ENCODE data around the gene RORB. TPM values are rescaled to one million over a fixed set of nuclear protein-coding genes. Genes with fewer than 3 reads are reported as not detected.

The RORB gene
- total and polyA plus RNA-seq, 8 donors, result 0.14 to 5.2 (median 0.22) TPM

GRCh38 chr9:74554751-74555419 lies 57.8 kb downstream of the RORB start:
- Histone ChIP-seq H3K27ac (no peak overlapping the region), H3K36me3 (no peaks in the 10 kb centered on the region), H3K9me3 (no peaks in the 10 kb centered on the region), H3K4me3 (no peak overlapping the region), H3K27me3 (no peaks in the 10 kb centered on the region), H3K4me1 (no peaks in the 10 kb centered on the region)
- DNase-seq, result no peak
- TF ChIP-seq CTCF (IDR thresholded peaks at IDR 0.05), result no peak
- intact Hi-C loops (cut with DNase I), result no loop called here
- ATAC-seq, result no peak

GRCh38 chr9:74555565-74555964 lies 58.4 kb downstream of the RORB start:
- intact Hi-C loops (cut with DNase I), result no loop called here
- ATAC-seq (no peak), DNase-seq (no peak)
- no peak for TF ChIP-seq CTCF (IDR thresholded peaks at IDR 0.05)
- no peaks in the 10 kb centered on the region for H3K27me3 ChIP-seq
- H3K27ac ChIP-seq, result no peak overlapping the region
- H3K36me3 ChIP-seq, result no peaks in the 10 kb centered on the region
- no peaks in the 10 kb centered on the region for H3K4me1 ChIP-seq
- H3K4me3 ChIP-seq, result no peak overlapping the region
- H3K9me3 ChIP-seq, result no peaks in the 10 kb centered on the region

- no peak for DNase-seq
- ATAC-seq, result no peak
Measured at GRCh38 chr9:74556685-74557084, 59.5 kb downstream of the RORB start.

GRCh38 chr9:74557571-74557970 lies 60.4 kb downstream of the RORB start:
- no peaks in the 10 kb centered on the region for H3K36me3 ChIP-seq
- H3K27ac ChIP-seq, result no peak overlapping the region
- no peaks in the 10 kb centered on the region for H3K9me3 ChIP-seq
- H3K4me1 ChIP-seq, result no peaks in the 10 kb centered on the region
- ATAC-seq (no peak), DNase-seq (no peak)
- H3K4me3 ChIP-seq, result no peak overlapping the region
- intact Hi-C loops (cut with DNase I), result no loop called here
- H3K27me3 ChIP-seq, result no peaks in the 10 kb centered on the region
- TF ChIP-seq CTCF (IDR thresholded peaks at IDR 0.05), result no peak

More at GRCh38 chr9:74556685-74557084, 59.5 kb downstream of the RORB start:
- intact Hi-C loops (cut with DNase I), result no loop called here
- H3K9me3 ChIP-seq, result no peaks in the 10 kb centered on the region
- no peak for TF ChIP-seq CTCF (IDR thresholded peaks at IDR 0.05)
- H3K36me3 ChIP-seq, result no peaks in the 10 kb centered on the region
- no peaks in the 10 kb centered on the region for H3K4me1 ChIP-seq
- no peak overlapping the region for H3K27ac ChIP-seq
- no peak overlapping the region for H3K4me3 ChIP-seq
- H3K27me3 ChIP-seq, result no peaks in the 10 kb centered on the region

GRCh38 chr9:74562611-74563010 lies 65.5 kb downstream of the RORB start:
- TF ChIP-seq CTCF (IDR thresholded peaks at IDR 0.05), result no peak

More at GRCh38 chr9:74562611-74563010, 65.5 kb downstream of the RORB start:
- H3K9me3 ChIP-seq, result no peaks in the 10 kb centered on the region
- H3K27me3 ChIP-seq, result no peaks in the 10 kb centered on the region
- no peak overlapping the region for H3K27ac ChIP-seq
- ATAC-seq (no peak), DNase-seq (no peak)
- H3K36me3 ChIP-seq, result no peaks in the 10 kb centered on the region
- intact Hi-C loops (cut with DNase I), result no loop called here
- H3K4me1 ChIP-seq, result no peaks in the 10 kb centered on the region
- no peak overlapping the region for H3K4me3 ChIP-seq

Measured in left lung (tissue), 10 donors.